COLO668 (cell line): ENCODE results near the gene RCOR3.

ENCODE experiments used
- DNase-seq: peaks from one replicate; lab custom pipeline; 2025; ENCODE audit not compliant: unreplicated experiment; lab: John Stamatoyannopoulos, UW

The RCOR3 gene

DNA sequence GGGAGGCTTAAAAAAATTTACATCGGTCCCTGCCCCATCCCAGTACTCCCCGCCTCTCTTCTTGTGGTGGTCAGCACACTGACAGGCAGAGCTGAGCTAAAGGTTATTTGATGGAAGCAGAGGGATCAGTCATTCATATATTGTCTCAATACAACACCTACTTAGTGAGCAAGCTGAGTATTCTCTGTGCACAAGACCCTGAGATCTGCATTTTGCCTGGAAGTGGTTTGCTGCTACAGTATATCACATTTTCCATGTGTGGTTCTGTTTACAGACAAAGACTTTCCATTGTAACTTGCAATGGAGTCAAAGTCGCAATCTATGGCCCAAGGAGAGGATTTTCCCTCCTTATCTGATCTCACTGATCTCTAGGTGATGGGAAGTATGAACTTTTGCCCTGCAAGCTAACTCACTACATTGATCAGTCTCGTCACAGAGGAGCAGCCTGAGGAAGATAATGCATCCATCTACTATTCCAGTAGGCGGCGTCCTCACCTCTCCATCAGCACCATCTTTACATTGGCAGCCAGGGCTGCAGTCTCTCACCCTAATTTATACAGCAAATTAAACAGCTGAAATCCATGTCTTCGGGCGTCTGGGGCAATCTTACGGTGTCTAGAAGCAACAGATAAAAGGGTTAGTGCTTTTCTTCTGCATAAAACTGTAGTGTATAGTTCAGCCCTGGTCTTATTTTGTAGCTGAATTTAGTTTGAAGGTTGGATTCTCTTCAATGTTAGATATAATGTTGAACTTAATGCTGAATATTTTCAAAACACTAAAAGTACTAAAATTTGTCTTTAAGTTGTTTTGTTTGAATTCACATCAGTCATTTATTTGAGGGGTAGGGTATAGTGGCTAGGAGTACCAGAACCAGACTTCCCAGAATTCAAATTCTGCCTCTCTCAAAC is 64.2 kb downstream of the RCOR3 start:
- peak; percentile 72 for DNase-seq

- peak; percentile 52 for DNase-seq
Measured at GRCh38 chr1:211324992-211325775, 66.0 kb downstream of the RCOR3 start.

DNA sequence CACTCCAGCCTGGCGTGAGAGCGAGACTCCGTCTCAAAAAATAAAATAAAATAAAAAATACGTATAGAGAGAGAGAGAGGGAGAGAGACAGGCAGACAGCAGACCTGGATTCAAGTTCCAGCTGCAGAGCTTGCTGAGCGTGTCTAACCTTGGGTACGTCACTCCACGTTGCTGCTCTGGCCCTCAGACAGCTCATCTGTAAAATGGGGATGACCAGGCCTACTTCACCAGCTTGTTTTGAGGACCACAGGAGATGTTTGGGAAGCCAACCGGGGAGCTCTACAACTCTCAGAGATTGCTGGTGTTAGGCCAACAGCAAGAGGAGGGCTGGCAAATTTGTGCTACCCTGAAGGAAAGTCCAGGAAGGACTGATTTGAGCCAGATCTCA is 67.0 kb downstream of the RCOR3 start:
- DNase-seq = no peak

- peak; percentile 84 for DNase-seq
Measured at GRCh38 chr1:211326528-211327345, 67.6 kb downstream of the RCOR3 start, which contains the start of gene TRAF5. TSS of gene TRAF5 (plus strand) at chr1:211326833. CDS start at chr1:211353240, 26,407 bp downstream.

DNA sequence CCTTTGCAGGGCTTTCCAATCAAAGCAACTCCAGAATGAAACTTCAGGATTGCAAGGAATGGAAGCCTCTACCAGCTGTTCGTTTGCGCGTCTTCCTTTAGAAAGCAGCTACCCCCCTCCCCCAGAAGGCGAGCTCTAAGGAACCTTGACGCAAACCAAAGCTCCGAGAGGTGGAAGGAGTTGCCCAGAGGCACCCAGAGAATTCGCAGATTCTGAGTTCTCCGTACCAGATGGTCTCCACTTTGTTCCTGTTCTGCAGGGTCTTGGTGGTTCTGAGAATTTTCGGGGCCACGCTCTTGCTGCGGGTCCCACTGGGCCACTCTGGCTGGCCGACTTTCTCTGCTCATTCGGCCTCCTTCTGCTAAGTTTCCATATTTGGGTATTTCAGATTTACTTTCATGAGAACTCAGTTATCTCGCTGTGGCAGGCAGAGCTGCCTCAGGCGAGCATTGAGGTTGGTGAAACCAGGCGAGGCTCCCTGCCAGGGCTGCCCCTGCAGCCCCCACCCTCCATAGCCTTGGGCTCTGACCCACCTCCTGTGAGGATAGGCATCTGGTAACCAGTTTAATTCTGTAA is 68.3 kb downstream of the RCOR3 start:
- DNase-seq = peak; percentile 71

DNA sequence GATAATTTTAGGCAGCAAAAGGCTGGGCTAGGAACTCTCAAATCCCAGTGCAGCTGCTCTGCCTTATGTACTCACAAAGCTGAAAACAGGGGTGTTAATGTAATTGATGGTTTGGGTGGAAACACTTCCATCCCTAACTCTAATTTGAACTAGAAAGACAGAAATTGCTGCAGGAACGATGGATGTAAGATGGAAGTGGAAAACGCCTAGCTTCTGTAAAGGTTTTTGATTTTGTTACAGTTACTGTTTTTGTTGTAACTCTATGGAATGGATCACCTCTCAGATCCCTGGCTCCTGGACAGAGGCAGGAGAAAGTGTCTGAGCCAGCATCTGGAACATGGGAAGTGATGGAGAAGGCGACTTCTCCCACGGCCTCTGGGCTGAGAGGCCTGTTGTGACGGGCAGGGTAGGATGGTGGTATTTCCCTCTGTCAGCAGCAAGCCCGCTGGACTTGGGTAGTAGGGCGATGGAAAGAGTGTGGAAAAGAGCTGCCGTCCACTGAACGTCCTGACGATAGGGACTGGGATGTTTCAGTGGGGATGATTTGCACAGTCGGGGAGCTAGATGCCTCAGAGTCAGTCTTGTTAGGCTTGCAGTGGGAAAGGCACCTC is 69.0 kb downstream of the RCOR3 start:
- peak; percentile 37 for DNase-seq

DNA sequence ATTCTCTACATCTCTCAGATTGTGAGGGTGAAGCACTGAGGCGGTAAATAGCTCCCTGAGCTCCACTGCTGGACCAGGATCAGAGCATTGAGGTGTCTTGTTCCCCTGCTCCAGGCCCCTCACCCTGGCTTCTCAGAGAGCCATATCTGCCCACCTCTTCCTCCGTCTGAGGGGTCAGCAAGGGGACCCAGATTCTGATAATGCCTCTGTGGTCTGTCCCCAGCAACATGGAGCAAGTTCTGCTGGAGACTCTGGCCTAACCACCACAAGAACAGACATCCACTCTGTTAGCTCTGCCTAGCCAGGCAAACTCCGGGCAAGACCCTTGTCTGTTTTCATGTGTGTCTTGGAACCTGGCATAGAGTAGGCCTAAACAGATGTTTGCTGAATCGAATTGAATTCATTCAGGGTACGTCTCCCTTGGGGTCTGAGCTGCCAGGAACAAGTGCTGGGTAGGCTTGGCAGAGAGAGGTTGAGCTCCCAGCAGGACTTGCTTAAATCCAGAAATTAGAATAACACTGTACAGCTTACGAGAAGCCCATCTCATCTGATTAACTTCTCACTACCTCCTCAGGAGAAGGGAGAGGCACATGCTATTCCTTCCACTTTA is 69.8 kb downstream of the RCOR3 start:
- DNase-seq = no peak

- peak; percentile 68 for DNase-seq
Measured at GRCh38 chr1:211329764-211330201, 70.6 kb downstream of the RCOR3 start.

DNA sequence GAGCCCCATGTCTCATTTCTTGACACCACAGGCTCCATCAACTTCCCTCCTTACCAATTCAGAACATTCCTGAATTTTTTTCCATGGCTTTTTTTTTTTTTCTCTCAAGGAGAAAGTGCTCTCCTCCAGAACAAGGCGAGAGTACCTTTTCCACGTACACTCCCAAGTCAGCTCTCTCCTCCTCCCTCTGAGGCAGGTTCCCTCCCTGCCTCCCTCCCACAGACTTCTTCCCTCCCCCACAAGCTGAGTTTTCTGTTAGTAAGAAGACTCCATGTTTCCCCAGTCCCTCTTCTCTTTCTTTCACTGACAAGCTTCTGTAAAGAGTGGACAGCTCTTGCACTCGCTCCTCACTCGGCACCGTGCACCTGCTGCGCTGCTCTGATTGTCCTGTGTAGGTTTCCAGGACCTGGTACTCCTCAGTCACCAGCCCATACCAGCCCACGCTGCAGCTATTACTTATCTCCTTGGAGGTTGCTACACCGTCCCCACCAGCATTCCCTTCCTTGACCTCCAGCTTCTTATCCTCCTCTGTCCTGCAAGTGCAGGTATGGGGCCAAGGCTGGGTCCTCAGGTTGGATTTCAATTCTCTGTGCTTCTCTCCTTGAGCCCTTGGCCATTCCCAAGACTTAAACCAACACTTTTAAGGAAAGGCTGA is 71.2 kb downstream of the RCOR3 start:
- DNase-seq = no peak

GRCh38 chr1:211331011-211331709 is 72.0 kb downstream of the RCOR3 start:
- no peak for DNase-seq

GRCh38 chr1:211332036-211332616 is 73.0 kb downstream of the RCOR3 start:
- peak; percentile 38 for DNase-seq

DNA sequence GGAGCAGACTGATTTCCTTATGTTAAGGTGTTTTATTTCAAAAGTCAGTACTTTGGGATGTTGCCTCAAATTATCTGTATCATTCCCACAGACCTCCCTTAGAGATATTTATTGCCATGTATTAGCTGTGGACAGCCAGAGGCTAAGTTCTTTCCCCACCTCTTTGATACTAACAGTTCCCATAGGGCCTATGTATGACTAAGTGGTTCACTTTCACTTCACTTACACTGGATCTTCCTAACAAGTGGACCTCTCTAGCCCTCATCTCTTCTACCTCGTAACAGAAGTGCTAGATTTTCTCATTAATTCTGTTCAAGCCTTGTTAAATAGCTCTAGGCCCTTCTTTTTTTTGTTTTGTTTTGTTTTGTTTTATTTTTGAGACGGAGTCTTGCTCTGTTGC is 73.7 kb downstream of the RCOR3 start:
- DNase-seq = no peak

GRCh38 chr1:211333906-211334305 is 74.7 kb downstream of the RCOR3 start:
- peak; percentile 89 for DNase-seq

- no peak for DNase-seq
Measured at GRCh38 chr1:211334986-211335385, 75.8 kb downstream of the RCOR3 start.

DNA sequence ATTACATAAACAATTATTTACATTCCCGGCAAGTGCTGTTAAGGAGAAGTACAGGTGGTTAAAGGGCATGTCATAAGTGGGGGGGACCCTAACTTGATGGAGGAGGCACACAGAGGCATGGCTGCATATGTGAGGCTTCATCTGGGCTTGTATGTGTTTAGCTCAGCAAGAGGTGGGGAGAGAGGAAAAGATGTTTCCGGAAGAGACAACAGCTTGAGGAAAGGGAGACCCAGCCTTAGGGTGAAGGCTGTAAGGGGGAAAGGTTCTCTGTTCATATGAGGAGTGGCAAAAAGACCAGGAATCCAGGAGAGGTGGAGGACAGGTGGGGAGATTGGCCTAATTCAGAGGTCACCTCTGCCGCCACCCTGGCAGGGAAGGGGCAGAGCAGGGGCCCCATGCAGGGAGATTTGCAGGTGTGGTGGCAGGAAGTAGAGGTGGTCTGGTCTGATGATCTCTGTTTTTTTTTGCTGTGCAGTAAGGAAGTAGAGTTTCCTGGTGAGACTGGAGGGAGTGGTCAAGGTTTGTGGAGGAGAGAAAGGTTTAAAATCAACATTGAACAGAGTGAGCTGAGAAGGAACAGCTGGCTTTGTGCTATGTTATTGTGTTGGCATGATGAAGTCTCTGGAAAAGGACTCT is 76.5 kb downstream of the RCOR3 start:
- peak; percentile 51 for DNase-seq

- peak; percentile 39 for DNase-seq
Measured at GRCh38 chr1:211336161-211336560, 77.0 kb downstream of the RCOR3 start.

- peak; percentile 59 for DNase-seq
Measured at GRCh38 chr1:211336775-211337174, 77.6 kb downstream of the RCOR3 start.
